Osteocyte (in vitro differentiated cells): Measurements from ENCODE around the gene PDE6C. TPM values are rescaled to one million over a fixed set of nuclear protein-coding genes. Genes with fewer than 3 reads are reported as not detected.

ENCODE experiments used
- DNase-seq: peaks from one replicate; pipeline ENCODE4 v3.0.0; 2021; ENCODE audit warnings: mixed read lengths; ENCODE audit not compliant: unreplicated experiment; ENCODE audit errors: extremely low spot score
- H3K27ac Mint-ChIP-seq: one replicate; pipeline ENCODE4 v1.8.0; 2021; ENCODE audit warnings: mild to moderate bottlenecking, mixed read lengths; ENCODE audit not compliant: unreplicated experiment
- H3K27me3 Mint-ChIP-seq: one replicate; pipeline ENCODE4 v1.8.0; 2021; ENCODE audit warnings: mixed read lengths; ENCODE audit not compliant: unreplicated experiment
- H3K36me3 Mint-ChIP-seq: one replicate; pipeline ENCODE4 v1.8.0; 2021; ENCODE audit warnings: mixed read lengths; ENCODE audit not compliant: unreplicated experiment
- H3K4me1 Mint-ChIP-seq: one replicate; pipeline ENCODE4 v1.8.0; 2021; ENCODE audit warnings: mixed read lengths; ENCODE audit not compliant: unreplicated experiment
- H3K4me3 Mint-ChIP-seq: one replicate; pipeline ENCODE4 v1.8.0; 2021; ENCODE audit warnings: mild to moderate bottlenecking, moderate library complexity, mixed read lengths; ENCODE audit not compliant: unreplicated experiment
- H3K9me3 Mint-ChIP-seq: one replicate; pipeline ENCODE4 v1.8.0; 2021; ENCODE audit warnings: mixed read lengths; ENCODE audit not compliant: unreplicated experiment
- total RNA-seq: library from RNA; stranded (reverse); gene quantifications from 2 replicates; pipeline ENCODE4 v1.2.1, GENCODE V29; 2021
- TF ChIP-seq, protein P1 (sequence below): fragments of 200-600 bp; sonication (generic); IDR thresholded peaks from 2 replicates; pipeline ENCODE4 v1.5.0; 2021; ENCODE audit warnings: antibody characterized with exemption, mild to moderate bottlenecking, moderate library complexity

PDE6C gene
- total RNA-seq, 1 donor from 2014 or later, result not detected

DNA sequence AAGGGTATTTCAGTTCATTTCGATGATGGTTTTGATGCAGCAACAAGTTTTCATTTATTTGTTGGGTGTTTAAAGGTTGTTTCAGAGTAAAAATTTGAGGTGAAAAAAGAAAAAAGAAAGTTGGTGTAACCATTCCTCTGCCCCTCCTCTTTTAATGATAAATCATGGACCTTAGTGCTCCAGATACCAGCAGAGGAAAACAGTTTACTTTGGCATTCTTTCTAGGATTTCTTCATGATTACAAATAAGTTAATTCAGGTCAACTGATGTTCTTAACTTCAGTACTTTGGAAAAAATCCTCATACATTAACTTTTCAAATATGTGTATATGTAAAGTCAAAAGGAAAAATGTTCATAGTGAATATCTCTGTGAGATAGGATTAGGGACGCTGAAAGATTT, 9.3 kb upstream of the PDE6C start:
- no peak for DNase-seq
- peaks cover 7% of the 10 kb centered on the region for H3K4me1 Mint-ChIP-seq
- H3K27ac Mint-ChIP-seq, result no peak overlapping the region
- H3K27me3 Mint-ChIP-seq, result peaks cover 25% of the 10 kb centered on the region
- no peaks in the 10 kb centered on the region for H3K36me3 Mint-ChIP-seq
- TF ChIP-seq, protein P1, sequence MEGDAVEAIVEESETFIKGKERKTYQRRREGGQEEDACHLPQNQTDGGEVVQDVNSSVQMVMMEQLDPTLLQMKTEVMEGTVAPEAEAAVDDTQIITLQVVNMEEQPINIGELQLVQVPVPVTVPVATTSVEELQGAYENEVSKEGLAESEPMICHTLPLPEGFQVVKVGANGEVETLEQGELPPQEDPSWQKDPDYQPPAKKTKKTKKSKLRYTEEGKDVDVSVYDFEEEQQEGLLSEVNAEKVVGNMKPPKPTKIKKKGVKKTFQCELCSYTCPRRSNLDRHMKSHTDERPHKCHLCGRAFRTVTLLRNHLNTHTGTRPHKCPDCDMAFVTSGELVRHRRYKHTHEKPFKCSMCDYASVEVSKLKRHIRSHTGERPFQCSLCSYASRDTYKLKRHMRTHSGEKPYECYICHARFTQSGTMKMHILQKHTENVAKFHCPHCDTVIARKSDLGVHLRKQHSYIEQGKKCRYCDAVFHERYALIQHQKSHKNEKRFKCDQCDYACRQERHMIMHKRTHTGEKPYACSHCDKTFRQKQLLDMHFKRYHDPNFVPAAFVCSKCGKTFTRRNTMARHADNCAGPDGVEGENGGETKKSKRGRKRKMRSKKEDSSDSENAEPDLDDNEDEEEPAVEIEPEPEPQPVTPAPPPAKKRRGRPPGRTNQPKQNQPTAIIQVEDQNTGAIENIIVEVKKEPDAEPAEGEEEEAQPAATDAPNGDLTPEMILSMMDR, result no peak
- H3K9me3 Mint-ChIP-seq, result peaks cover 4% of the 10 kb centered on the region
- no peak overlapping the region for H3K4me3 Mint-ChIP-seq

GRCh38 chr10:93604146-93604545, 8.2 kb upstream of the PDE6C start:
- Mint-ChIP-seq H3K4me3 (no peak overlapping the region), H3K27me3 (peaks cover 25% of the 10 kb centered on the region), H3K9me3 (peaks cover 4% of the 10 kb centered on the region), H3K27ac (no peak overlapping the region), H3K36me3 (no peaks in the 10 kb centered on the region), H3K4me1 (peaks cover 7% of the 10 kb centered on the region)
- no peak for DNase-seq
- TF ChIP-seq, protein P1, result no peak

- no peak for DNase-seq
- Mint-ChIP-seq H3K27me3 (peaks cover 21% of the 10 kb centered on the region), H3K9me3 (peaks cover 4% of the 10 kb centered on the region)
Measured at GRCh38 chr10:93608421-93608820, 3.9 kb upstream of the PDE6C start.

GRCh38 chr10:93613126-93613525, 789 bp downstream of the PDE6C start:
- H3K4me1 Mint-ChIP-seq, result no peaks in the 10 kb centered on the region
- H3K27me3 Mint-ChIP-seq, result peaks cover 12% of the 10 kb centered on the region
- no peak overlapping the region for H3K4me3 Mint-ChIP-seq
- no peak for DNase-seq
- no peaks in the 10 kb centered on the region for H3K9me3 Mint-ChIP-seq
- H3K36me3 Mint-ChIP-seq, result no peaks in the 10 kb centered on the region
- H3K27ac Mint-ChIP-seq, result no peak overlapping the region
- TF ChIP-seq, protein P1, result no peak

More at GRCh38 chr10:93608421-93608820, 3.9 kb upstream of the PDE6C start:
- TF ChIP-seq, protein P1, result no peak
- Mint-ChIP-seq H3K36me3 (no peaks in the 10 kb centered on the region), H3K4me1 (peaks cover 5% of the 10 kb centered on the region), H3K4me3 (no peak overlapping the region), H3K27ac (no peak overlapping the region)

- no peak overlapping the region for H3K4me3 Mint-ChIP-seq
- H3K4me1 Mint-ChIP-seq, result no peaks in the 10 kb centered on the region
- H3K27me3 Mint-ChIP-seq, result peaks cover 13% of the 10 kb centered on the region
- H3K27ac Mint-ChIP-seq, result no peak overlapping the region
- no peaks in the 10 kb centered on the region for H3K36me3 Mint-ChIP-seq
- TF ChIP-seq, protein P1, result no peak
- H3K9me3 Mint-ChIP-seq, result no peaks in the 10 kb centered on the region
- DNase-seq, result no peak
Measured at GRCh38 chr10:93614101-93614825, 1.9 kb downstream of the PDE6C start.
